Measurements from ENCODE around the gene RGS11.
"Not testable (repeated sequence)": the region's sequence is repeated elsewhere in the genome, so short reads cannot be mapped to it uniquely, and the experiment has no call there.

Gene RGS11

DNA sequence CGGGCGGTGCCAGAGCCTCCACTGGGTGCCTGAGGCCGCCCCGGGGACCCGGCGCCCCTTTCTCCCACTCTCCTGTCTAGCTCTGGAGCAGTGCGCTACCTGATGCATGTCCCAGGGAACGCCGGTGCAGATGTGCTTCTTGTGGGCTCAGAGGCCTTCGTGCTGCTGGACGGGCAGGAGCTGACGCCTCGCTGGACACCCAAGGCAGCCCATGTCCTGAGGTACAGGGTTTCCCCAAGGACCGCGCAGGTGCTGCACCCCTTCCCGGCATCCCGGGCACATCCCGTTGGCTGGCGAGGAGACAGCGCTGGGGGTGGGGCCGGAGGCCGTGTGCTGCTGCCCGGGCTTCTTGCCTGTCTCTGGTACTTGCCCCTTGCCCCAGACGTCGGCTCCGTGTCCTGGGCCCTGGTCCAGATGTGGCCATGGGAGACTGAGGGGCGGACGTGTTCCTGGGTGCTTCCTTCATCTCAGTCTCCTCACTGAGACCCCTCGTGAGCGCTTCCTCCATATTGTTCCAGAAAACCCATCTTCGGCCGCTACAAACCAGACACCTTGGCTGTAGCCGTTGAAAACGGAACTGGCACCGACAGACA is 12.5 kb downstream of the RGS11 start:
- no peak for DNase-seq (ENCODE audit: low spot score)

- no peak for DNase-seq (ENCODE audit: low spot score)
Observed at GRCh38 chr16:262121-262745, 13.5 kb downstream of the RGS11 start.

- no peak for DNase-seq (ENCODE audit: low spot score)
Observed at GRCh38 chr16:261031-261691, 14.6 kb downstream of the RGS11 start.

GRCh38 chr16:260326-260725 is 15.4 kb downstream of the RGS11 start:
- no peak for DNase-seq (ENCODE audit: low spot score)

DNA sequence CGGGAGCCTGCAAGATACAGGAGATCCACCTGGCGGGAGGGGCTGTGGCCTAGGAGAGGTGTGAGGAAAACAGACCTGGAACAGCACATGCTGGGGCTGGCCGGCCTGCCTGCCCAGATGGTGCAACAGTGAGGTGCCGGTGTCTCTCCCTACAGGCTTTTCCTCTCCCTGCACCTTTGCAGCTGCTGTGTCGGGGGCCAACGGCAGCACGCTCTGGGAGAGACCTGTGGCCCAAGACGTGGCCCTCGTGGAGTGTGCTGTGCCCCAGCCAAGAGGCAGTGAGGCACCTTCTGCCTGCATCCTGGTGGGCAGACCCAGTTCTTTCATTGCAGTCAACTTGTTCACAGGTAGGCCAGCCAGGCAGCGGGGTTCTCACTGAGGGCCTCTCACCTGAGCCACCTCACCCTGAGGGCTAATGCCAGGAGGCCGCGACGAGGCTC is 15.9 kb downstream of the RGS11 start:
- DNase-seq (ENCODE audit: low spot score), result no peak

- DNase-seq (ENCODE audit: low spot score), result no peak
Observed at GRCh38 chr16:259226-259625, 16.5 kb downstream of the RGS11 start.

DNA sequence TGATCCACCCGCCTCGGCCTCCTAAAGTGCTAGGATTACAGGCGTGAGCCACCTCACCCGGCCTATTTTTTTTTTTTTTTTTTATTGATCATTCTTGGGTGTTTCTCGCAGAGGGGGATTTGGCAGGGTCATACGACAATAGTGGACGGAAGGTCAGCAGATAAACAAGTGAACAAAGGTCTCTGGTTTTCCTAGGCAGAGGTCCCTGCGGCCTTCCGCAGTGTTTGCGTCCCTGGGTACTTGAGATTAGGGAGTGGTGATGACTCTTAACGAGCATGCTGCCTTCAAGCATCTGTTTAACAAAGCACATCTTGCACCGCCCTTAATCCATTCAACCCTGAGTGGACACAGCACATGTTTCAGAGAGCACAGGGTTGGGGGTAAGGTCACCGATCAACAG is 17.7 kb downstream of the RGS11 start:
- not testable (repeated sequence) for DNase-seq (ENCODE audit: low spot score)

DNA sequence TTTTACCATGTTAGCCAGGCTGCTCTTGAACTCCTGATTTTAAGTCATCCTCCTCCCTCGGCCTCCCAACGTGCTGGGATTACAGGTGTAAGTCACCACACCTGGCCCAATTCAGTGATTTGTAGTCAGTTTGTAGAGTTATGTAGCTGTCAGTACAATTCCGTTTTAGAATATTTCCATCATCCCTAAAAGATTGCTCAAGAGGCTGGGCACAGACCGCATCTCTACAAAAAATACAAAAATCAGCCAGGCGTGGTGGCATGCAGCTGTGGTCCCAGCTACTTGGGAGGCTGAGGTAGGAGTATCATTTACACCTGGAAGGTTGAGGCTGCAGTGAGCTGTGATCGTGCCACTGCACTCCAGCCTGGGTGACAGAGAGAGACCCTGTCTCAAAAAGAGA is 20.6 kb downstream of the RGS11 start:
- no peak for DNase-seq (ENCODE audit: low spot score)

DNA sequence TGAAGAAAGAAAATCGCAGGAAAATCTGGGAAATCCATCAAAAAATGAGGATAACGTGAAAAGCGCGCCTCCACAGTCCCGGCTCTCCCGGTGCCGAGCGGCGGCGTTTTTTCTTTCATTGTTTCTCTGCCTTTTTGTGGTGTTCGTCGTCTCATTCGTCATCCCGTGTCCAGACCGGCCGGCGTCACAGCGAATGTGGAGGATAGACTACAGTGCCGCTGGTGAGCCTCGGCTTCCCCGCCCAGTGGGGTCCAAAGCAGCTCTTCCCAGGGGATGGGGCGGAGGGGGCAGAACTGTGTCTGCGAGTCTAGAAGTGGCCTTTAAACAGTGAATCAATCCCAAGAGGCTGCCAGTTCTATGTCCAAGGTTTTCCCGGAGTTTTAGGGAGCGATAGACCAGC is 21.3 kb downstream of the RGS11 start:
- no peak for DNase-seq (ENCODE audit: low spot score)

DNA sequence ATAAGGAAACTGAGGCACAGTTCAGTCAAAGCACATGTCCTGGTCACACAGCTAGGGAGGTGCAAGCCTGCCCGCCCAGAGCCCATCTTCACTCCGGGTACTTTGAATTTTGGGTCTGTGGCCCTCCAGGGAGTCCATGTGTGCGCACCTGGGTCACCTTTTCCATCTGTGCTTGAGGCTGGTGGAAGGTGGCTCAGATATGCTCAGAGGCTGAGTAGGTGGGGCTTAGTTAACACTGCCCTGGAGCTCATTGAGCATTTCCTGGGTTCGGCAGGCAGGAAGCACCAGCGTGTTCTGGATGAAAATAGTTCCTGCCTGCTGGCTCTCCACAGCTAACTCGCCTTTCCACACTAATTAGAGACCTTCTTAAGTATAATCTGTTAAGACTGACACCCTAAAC is 21.9 kb downstream of the RGS11 start:
- DNase-seq (ENCODE audit: low spot score), result no peak

GRCh38 chr16:252366-253337 is 23.1 kb downstream of the RGS11 start:
- no peak for DNase-seq (ENCODE audit: low spot score)

- no peak for DNase-seq (ENCODE audit: low spot score)
Observed at GRCh38 chr16:249431-249830, 26.3 kb downstream of the RGS11 start.

DNA sequence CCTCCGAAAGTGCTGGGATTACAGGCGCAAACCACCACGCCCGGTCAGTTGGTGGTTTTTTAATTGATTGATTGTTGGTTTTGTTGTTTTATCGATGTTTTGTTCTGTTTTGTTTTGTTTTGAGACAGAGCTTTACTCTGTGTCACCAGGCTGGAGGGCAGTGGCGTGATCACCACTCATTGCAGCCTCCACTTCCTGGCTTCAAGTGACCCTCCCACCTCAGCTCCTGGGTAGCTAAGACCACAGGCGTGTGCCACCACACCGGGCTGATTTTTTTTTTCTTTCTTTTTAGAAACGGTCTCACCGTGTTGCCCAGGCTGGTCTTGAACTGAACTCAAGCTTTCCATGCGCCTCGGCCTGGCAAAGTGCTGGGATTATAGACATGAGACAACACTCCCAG is 28.7 kb downstream of the RGS11 start:
- DNase-seq (ENCODE audit: low spot score), result no peak

DNA sequence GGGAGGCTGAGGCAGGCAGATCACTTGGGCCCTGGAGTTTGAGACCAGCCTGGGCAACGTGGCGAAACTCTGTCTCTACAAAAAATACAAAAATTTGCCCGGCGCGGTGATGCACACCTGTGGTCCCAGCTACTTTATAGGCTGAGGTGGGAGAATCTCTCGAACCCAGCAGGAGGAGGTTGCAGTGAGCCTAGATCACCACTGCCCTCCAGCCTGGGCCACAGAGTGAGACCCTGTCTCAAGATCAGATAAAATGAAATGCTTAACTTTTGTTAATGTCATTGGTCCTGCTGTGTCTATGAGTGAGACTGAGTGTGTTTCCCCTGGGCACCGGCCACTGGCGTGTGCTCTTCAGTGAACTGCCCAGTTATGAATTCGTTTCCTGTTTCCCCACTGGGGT is 30.6 kb downstream of the RGS11 start:
- DNase-seq (ENCODE audit: low spot score), result no peak

GRCh38 chr16:243348-243747 is 32.4 kb downstream of the RGS11 start:
- DNase-seq (ENCODE audit: low spot score), result no peak

DNA sequence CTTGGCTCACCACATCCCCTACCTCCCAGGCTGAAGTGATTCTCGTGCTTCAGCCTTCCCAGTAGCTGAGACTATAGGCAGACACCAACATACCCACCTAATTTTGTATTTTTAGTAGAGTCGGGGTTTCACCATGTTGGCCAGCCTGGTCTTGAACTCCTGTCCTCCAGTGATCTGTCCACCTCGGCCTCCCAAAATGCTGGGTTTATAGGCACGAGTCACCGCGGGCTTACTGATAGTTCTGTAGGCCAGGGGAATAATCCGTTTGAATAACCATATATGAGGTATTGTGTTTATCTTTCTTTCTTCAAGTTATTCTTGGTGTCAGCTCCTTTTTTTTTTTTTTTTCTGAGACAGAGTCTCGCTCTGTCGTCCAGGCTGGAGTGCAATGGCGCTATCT is 33.5 kb downstream of the RGS11 start:
- DNase-seq (ENCODE audit: low spot score), result no peak

DNA sequence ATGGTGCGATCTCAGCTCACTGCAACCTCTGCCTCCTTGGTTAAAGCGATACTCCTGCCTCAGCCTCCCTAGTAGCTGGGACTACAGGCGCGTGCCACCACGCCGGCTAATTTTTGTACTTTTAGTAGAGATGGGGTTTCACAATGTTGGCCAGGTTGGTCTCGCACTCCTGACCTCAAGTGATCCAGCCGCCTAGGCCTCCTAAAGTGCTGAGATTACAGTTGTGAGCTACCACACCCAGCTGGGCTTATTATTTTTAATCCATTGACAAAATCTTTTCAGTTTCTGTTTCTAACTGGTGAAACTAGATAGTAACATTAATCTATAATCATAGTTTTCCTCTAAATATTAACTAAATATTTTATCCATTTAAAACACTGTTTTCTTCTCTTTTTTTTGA is 35.2 kb downstream of the RGS11 start:
- no peak for DNase-seq (ENCODE audit: low spot score)

- no peak for DNase-seq (ENCODE audit: low spot score)
Observed at GRCh38 chr16:239948-240277, 35.8 kb downstream of the RGS11 start.

DNA sequence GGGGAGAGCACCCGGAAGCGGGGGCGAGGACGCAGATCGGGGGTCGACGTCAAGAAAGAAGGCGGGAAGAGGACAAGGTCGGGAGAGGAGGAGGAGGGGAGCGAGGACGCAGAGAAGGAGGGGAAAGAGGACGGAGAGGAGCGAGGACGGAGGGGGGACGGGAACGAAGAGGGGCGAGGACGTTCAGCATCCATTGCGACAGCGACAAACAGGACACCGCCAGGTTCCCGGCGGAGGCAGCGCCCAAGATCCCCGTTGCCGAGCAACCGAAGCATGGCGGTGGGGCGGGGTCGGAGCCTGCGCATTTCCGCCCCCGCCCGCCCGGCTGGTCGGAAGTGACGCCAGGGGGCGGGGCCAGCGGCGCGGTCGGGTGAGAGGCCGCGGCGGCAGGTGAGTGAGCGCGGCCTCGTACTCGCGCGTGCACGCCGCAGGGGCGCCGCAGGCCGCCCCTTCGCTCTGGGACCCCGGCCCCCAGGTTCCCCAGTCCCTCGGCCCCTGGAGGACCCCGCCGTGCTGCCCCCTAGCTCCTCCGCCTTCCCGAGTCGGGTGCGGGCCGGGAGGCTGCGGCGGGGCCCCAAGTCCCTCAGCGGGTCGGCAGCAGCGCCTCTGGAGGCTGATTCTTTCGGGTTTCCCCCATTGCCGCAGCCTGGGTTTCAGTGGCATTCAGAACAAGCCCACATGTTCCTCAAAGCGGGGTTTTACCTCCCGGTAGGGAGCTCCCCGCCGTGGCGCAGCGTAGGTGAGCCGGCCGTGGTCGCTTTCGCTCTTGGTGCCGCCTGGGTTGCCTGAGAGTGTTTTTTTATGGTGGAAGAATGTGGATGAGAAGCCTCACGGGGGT is 41.1 kb downstream of the RGS11 start, which contains the start of gene FAM234A:
FAM234A (plus strand) TSS at position 354 of the 838 bp plus-strand sequence. CDS start 19,593 bp downstream, outside the sequence.
- DNase-seq (ENCODE audit: low spot score), result peak; percentile 98

GRCh38 chr16:230949-231348 is 44.8 kb downstream of the RGS11 start:
- no peak for DNase-seq (ENCODE audit: low spot score)

GRCh38 chr16:230351-230750 is 45.4 kb downstream of the RGS11 start:
- DNase-seq (ENCODE audit: low spot score), result not testable (repeated sequence)
